Measurements from ENCODE around the gene ATP6V1E1.
A peak's percentile ranks its signal among the peaks of the same experiment; 100 is the strongest.

ATP6V1E1 gene

DNA sequence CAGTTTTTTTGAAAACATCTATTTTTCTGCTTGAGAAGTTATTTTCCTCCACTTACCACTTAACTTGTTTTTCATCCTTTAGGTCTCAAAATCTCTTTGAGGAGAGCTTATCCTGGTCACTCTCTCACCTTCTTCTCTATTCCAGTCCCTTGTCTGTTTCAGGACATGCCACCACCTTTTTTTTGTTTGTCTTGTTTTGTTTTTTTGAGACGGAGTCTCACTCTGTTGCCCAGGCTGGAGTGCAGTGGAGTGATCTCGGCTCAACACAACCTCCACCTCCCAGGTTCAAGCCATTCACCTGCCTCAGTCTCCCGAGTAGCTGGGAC is 5.4 kb upstream of the ATP6V1E1 start:
- no peak for ATAC-seq
- TF ChIP-seq ZFP3 (CRISPR knock-in tag; IDR thresholded peaks at IDR 0.05) = no peak
- TF ChIP-seq GLIS3 (CRISPR knock-in tag; IDR thresholded peaks at IDR 0.05) = no peak
- no peak for TF ChIP-seq TCF4 (CRISPR knock-in tag; IDR thresholded peaks at IDR 0.05; ENCODE audit: borderline replicate concordance)
- no peak for TF ChIP-seq ISL1 (CRISPR knock-in tag; IDR thresholded peaks at IDR 0.05)
- no peak for TF ChIP-seq SNAI2 (CRISPR knock-in tag; IDR thresholded peaks at IDR 0.05)
- TF ChIP-seq ZNF70 (CRISPR knock-in tag; IDR thresholded peaks at IDR 0.05) = no peak
- no peak for TF ChIP-seq ARNTL (CRISPR knock-in tag; IDR thresholded peaks at IDR 0.05; ENCODE audit: borderline replicate concordance, low read depth)
- no peak for TF ChIP-seq PPARA (CRISPR knock-in tag; IDR thresholded peaks at IDR 0.05; ENCODE audit: borderline replicate concordance)
- TF ChIP-seq, protein P1, sequence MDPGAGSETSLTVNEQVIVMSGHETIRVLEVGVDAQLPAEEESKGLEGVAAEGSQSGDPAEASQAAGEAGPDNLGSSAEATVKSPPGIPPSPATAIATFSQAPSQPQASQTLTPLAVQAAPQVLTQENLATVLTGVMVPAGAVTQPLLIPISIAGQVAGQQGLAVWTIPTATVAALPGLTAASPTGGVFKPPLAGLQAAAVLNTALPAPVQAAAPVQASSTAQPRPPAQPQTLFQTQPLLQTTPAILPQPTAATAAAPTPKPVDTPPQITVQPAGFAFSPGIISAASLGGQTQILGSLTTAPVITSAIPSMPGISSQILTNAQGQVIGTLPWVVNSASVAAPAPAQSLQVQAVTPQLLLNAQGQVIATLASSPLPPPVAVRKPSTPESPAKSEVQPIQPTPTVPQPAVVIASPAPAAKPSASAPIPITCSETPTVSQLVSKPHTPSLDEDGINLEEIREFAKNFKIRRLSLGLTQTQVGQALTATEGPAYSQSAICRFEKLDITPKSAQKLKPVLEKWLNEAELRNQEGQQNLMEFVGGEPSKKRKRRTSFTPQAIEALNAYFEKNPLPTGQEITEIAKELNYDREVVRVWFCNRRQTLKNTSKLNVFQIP (CRISPR knock-in tag; IDR thresholded peaks at IDR 0.05; ENCODE audit: borderline replicate concordance, low read depth) = no peak
- TF ChIP-seq, protein P2, sequence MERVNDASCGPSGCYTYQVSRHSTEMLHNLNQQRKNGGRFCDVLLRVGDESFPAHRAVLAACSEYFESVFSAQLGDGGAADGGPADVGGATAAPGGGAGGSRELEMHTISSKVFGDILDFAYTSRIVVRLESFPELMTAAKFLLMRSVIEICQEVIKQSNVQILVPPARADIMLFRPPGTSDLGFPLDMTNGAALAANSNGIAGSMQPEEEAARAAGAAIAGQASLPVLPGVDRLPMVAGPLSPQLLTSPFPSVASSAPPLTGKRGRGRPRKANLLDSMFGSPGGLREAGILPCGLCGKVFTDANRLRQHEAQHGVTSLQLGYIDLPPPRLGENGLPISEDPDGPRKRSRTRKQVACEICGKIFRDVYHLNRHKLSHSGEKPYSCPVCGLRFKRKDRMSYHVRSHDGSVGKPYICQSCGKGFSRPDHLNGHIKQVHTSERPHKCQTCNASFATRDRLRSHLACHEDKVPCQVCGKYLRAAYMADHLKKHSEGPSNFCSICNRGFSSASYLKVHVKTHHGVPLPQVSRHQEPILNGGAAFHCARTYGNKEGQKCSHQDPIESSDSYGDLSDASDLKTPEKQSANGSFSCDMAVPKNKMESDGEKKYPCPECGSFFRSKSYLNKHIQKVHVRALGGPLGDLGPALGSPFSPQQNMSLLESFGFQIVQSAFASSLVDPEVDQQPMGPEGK (CRISPR knock-in tag; IDR thresholded peaks at IDR 0.05; ENCODE audit: borderline replicate concordance) = no peak
- no peak for TF ChIP-seq ZNF565 (CRISPR knock-in tag; conservative IDR thresholded peaks at IDR 0.05; ENCODE audit: low read depth)
- TF ChIP-seq RARB (CRISPR knock-in tag; IDR thresholded peaks at IDR 0.05) = no peak
- TF ChIP-seq ZNF8 (CRISPR knock-in tag; IDR thresholded peaks at IDR 0.05) = no peak
- TF ChIP-seq TOX (CRISPR knock-in tag; IDR thresholded peaks at IDR 0.05; ENCODE audit: borderline replicate concordance) = no peak
- no peak for TF ChIP-seq CSDC2 (CRISPR knock-in tag; IDR thresholded peaks at IDR 0.05)
- no peak for TF ChIP-seq ZC3H10 (CRISPR knock-in tag; IDR thresholded peaks at IDR 0.05)
- TF ChIP-seq BACH2 (CRISPR knock-in tag; IDR thresholded peaks at IDR 0.05; ENCODE audit: borderline replicate concordance) = no peak

DNA sequence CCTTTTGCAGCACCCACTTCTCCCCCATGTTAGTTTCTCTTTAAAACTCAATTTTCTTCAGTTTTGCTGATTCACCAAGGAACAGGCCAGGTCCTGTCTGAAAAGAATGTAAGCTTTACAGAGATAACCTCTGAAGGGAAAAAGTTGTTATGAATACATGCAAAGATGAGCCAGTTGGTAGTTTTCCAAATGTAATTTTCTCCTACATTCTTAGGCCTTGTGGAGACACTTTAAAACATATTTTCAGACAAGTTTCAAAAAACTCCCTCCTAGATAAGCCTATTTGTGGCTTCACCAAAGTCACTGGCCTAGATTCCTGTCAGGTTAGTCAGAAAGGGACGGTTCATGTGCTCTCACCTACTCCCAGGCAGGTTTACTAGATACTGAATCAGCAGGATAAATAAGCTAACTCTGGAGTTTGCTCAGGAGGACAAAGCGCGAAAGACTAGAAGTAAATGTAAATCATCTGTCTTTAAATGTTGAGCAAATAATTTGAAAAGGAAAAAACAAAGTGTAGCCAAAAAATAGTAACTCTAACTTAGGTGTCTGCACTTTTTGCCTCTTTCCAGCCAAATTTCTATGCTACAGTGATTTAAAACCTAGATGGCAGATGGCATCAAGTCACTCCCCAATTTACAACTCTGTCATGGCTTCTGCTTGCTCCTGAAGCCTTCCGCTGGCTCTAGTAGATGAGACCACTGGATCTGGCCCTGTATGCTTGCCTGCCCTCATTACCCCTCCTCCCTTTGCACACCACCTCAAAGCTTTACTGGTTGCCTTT is 4.9 kb upstream of the ATP6V1E1 start:
- peak; percentile 31 for ATAC-seq
- TF ChIP-seq ZNF8 (CRISPR knock-in tag; IDR thresholded peaks at IDR 0.05) (no peak), ZFP3 (CRISPR knock-in tag; IDR thresholded peaks at IDR 0.05) (no peak), ISL1 (CRISPR knock-in tag; IDR thresholded peaks at IDR 0.05) (peak; percentile 90), RARB (CRISPR knock-in tag; IDR thresholded peaks at IDR 0.05) (no peak)
- TF ChIP-seq, protein P3, sequence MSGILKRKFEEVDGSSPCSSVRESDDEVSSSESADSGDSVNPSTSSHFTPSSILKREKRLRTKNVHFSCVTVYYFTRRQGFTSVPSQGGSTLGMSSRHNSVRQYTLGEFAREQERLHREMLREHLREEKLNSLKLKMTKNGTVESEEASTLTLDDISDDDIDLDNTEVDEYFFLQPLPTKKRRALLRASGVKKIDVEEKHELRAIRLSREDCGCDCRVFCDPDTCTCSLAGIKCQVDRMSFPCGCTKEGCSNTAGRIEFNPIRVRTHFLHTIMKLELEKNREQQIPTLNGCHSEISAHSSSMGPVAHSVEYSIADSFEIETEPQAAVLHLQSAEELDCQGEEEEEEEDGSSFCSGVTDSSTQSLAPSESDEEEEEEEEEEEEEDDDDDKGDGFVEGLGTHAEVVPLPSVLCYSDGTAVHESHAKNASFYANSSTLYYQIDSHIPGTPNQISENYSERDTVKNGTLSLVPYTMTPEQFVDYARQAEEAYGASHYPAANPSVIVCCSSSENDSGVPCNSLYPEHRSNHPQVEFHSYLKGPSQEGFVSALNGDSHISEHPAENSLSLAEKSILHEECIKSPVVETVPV (CRISPR knock-in tag; IDR thresholded peaks at IDR 0.05) = no peak
- TF ChIP-seq, protein P4, sequence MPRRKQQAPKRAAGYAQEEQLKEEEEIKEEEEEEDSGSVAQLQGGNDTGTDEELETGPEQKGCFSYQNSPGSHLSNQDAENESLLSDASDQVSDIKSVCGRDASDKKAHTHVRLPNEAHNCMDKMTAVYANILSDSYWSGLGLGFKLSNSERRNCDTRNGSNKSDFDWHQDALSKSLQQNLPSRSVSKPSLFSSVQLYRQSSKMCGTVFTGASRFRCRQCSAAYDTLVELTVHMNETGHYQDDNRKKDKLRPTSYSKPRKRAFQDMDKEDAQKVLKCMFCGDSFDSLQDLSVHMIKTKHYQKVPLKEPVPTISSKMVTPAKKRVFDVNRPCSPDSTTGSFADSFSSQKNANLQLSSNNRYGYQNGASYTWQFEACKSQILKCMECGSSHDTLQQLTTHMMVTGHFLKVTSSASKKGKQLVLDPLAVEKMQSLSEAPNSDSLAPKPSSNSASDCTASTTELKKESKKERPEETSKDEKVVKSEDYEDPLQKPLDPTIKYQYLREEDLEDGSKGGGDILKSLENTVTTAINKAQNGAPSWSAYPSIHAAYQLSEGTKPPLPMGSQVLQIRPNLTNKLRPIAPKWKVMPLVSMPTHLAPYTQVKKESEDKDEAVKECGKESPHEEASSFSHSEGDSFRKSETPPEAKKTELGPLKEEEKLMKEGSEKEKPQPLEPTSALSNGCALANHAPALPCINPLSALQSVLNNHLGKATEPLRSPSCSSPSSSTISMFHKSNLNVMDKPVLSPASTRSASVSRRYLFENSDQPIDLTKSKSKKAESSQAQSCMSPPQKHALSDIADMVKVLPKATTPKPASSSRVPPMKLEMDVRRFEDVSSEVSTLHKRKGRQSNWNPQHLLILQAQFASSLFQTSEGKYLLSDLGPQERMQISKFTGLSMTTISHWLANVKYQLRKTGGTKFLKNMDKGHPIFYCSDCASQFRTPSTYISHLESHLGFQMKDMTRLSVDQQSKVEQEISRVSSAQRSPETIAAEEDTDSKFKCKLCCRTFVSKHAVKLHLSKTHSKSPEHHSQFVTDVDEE (CRISPR knock-in tag; IDR thresholded peaks at IDR 0.05) = no peak
- TF ChIP-seq, protein P5, sequence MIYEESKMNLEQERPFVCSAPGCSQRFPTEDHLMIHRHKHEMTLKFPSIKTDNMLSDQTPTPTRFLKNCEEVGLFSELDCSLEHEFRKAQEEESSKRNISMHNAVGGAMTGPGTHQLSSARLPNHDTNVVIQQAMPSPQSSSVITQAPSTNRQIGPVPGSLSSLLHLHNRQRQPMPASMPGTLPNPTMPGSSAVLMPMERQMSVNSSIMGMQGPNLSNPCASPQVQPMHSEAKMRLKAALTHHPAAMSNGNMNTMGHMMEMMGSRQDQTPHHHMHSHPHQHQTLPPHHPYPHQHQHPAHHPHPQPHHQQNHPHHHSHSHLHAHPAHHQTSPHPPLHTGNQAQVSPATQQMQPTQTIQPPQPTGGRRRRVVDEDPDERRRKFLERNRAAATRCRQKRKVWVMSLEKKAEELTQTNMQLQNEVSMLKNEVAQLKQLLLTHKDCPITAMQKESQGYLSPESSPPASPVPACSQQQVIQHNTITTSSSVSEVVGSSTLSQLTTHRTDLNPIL (CRISPR knock-in tag; IDR thresholded peaks at IDR 0.05; ENCODE audit: low read depth) = peak; percentile 33; the same call in 1 of the 2 replicates

DNA sequence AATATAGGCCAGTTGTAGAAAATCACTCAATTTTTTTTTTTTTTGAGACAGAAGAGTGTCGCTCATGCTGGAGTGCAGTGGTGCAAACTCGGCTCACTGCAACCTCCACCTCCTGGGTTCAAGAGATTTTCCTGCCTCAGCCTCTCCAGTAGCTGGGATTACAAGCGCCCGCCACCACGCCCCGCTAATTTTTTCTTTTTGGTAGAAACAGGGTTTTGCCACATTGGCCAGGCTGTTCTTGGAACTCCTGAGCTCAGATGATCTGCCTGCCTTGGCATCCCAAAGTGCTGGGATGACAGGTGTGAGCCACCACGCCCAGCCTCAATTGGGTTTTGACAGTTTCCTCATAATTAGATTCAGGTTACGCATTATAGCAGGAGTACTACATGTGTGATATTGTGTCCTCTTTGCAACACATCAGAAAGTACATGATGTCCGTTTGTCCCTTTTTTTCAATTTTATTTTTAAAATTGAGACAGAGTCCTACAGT is 2.6 kb upstream of the ATP6V1E1 start:
- TF ChIP-seq TCF4 (CRISPR knock-in tag; IDR thresholded peaks at IDR 0.05; ENCODE audit: borderline replicate concordance) (no peak), ZNF565 (CRISPR knock-in tag; conservative IDR thresholded peaks at IDR 0.05; ENCODE audit: low read depth) (no peak)
- ATAC-seq = no peak

Data from SK-N-SH treated with all-trans-retinoic acid at 6 μM for 48 hours (cell line).